MM.1S (cell line): ENCODE measurements around the gene PPP1R16B.
A peak's percentile ranks its signal among the peaks of the same experiment; 100 is the strongest.
"Not testable (repeated sequence)": the region's sequence is repeated elsewhere in the genome, so short reads cannot be mapped to it uniquely, and the experiment has no call there.

ENCODE experiments used
- DNase-seq: peaks from one replicate; pipeline ENCODE4 v3.0.0-alpha.2; 2015
- H2AFZ ChIP-seq: fragments of 300-600 bp; sonication (generic); 2 replicates; pipeline ENCODE4 v1.6.0; 2016; ENCODE audit warnings: antibody characterized with exemption, low read length
- H3F3A ChIP-seq: fragments of 300-600 bp; sonication (generic); 2 replicates; pipeline ENCODE4 v1.6.1; 2016; ENCODE audit warnings: mild to moderate bottlenecking, antibody characterized with exemption, low read length, moderate library complexity, mixed read lengths; ENCODE audit not compliant: insufficient read depth
- H3K27ac ChIP-seq: fragments of 300-600 bp; sonication (generic); 2 replicates; pipeline ENCODE4 v1.5.1; 2016; ENCODE audit warnings: mild to moderate bottlenecking, low read length
- H3K27me3 ChIP-seq: fragments of 300-600 bp; sonication (generic); replicated peaks from 2 replicates; pipeline ENCODE4 v1.6.0; 2016; ENCODE audit warnings: low read length; ENCODE audit not compliant: insufficient read depth
- H3K36me3 ChIP-seq: fragments of 300-600 bp; sonication (generic); replicated peaks from 2 replicates; pipeline ENCODE4 v1.6.1; 2016; ENCODE audit warnings: mild to moderate bottlenecking, low read length, mixed read lengths; ENCODE audit not compliant: insufficient read depth
- H3K4me1 ChIP-seq: fragments of 300-600 bp; sonication (generic); 2 replicates; pipeline ENCODE4 v1.6.1; 2016; ENCODE audit warnings: low read length, mixed read lengths
- H3K4me2 ChIP-seq: fragments of 300-600 bp; sonication (generic); 2 replicates; pipeline ENCODE4 v1.6.0; 2016; ENCODE audit warnings: low read depth, low read length
- H3K4me3 ChIP-seq: fragments of 300-600 bp; sonication (generic); 2 replicates; pipeline ENCODE4 v1.5.1; 2016; ENCODE audit warnings: low read length, mixed read lengths
- H3K79me2 ChIP-seq: fragments of 300-600 bp; sonication (generic); 2 replicates; pipeline ENCODE4 v1.6.1; 2016; ENCODE audit warnings: mixed run types, low read length, mixed read lengths
- H3K9ac ChIP-seq: fragments of 300-600 bp; sonication (generic); 2 replicates; pipeline ENCODE4 v1.6.1; 2016; ENCODE audit warnings: low read length, mixed read lengths
- H3K9me2 ChIP-seq: fragments of 300-600 bp; sonication (generic); replicated peaks from 2 replicates; pipeline ENCODE4 v1.6.1; 2016; ENCODE audit warnings: mild to moderate bottlenecking, low read length, mixed read lengths; ENCODE audit not compliant: insufficient read depth
- H3K9me3 ChIP-seq: fragments of 300-600 bp; sonication (generic); replicated peaks from 2 replicates; pipeline ENCODE4 v1.6.1; 2016; ENCODE audit warnings: mild to moderate bottlenecking, low read length, mixed read lengths; ENCODE audit not compliant: insufficient read depth
- H4K20me1 ChIP-seq: fragments of 300-600 bp; sonication (generic); 2 replicates; pipeline ENCODE4 v1.6.1; 2016; ENCODE audit warnings: mild to moderate bottlenecking, low read length, moderate library complexity, mixed read lengths; ENCODE audit not compliant: insufficient read depth
- CTCF ChIP-seq: fragments of 300-600 bp; sonication (generic); IDR thresholded peaks from 2 replicates; pipeline ENCODE4 v1.5.1; 2016; ENCODE audit warnings: antibody characterized with exemption, low read length, mixed read lengths
- EZH2 ChIP-seq: fragments of 300-600 bp; sonication (generic); optimal IDR thresholded peaks from 2 replicates; pipeline ENCODE3; 2017; ENCODE audit warnings: low read depth, mild to moderate bottlenecking, antibody characterized with exemption, low read length, mixed read lengths
- EZH2phosphoT487 ChIP-seq: fragments of 300-600 bp; sonication (generic); IDR thresholded peaks from 2 replicates; pipeline ENCODE4 v1.6.1; 2018; ENCODE audit warnings: antibody characterized with exemption, low read length

Gene PPP1R16B

DNA sequence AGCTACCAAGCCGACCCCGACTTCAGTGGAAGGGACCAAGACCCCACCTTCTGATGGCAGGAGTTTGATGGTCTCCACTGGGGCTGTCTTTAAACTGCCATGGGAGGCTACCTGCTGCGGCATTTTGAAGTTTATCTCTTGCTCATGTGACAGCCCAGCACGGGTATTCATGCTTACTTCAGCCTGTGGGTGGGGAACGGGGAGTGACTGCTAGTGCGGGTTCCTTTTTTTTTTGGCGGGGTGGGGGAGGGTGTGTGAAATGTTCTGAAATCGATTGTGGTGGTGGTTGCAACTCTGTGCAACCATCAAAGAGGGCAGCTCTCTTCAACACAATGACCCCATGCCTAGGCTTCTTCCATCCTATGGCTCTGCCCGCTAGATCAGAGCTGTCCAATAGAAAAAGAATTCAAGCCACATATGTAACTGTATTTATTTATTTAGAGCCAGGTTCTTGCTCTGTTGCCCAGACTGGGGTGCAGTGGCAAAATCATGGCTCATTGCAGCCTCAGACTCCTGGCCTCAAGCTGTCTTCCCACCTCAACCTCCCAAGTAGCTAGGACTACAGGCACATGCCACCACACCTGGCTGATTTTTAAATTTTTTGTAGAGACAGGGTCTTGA, 53.7 kb downstream of the PPP1R16B start:
- Histone ChIP-seq H2AFZ (no peak overlapping the region), H3K79me2 (peaks cover 97% of the 10 kb centered on the region), H3K27ac (peak overlapping the region; percentile 52; the same call in 1 of the 2 replicates), H3F3A (no peaks in the 10 kb centered on the region), H3K27me3 (no peaks in the 10 kb centered on the region), H4K20me1 (no peaks in the 10 kb centered on the region), H3K4me3 (no peak overlapping the region), H3K9me2 (no peaks in the 10 kb centered on the region), H3K36me3 (peaks cover 4% of the 10 kb centered on the region; the same call in 1 of the 2 replicates), H3K4me1 (peaks cover 48% of the 10 kb centered on the region), H3K4me2 (peak overlapping the region; percentile 33; the same call in 1 of the 2 replicates), H3K9ac (no peak overlapping the region), H3K9me3 (no peaks in the 10 kb centered on the region)
- no peak for TF ChIP-seq EZH2
- no peak for TF ChIP-seq EZH2phosphoT487
- no peak for TF ChIP-seq CTCF
- no peak for DNase-seq

DNA sequence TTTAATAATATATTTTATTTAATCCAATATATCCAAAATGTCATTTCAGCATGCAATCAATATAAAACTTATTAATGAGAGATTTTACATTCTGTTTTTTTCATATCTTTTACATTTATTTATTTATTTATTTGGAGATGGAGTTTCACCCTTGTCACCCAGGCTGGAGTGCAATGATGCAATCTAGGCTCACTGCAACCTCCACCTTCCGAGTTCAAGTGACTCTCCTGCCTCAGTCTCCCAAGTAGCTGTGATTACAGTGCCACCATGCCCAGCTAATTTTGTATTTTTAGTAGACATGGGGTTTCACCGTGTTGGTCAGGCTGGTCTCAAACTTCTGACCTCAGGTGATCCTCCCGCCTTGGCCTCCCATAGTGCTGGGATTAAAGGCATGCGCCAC, 54.4 kb downstream of the PPP1R16B start:
- not testable (repeated sequence) for H3F3A ChIP-seq, H3K9ac ChIP-seq, H3K4me2 ChIP-seq, H3K4me3 ChIP-seq, H3K27ac ChIP-seq, H2AFZ ChIP-seq, H3K36me3 ChIP-seq, H4K20me1 ChIP-seq, H3K9me2 ChIP-seq, H3K9me3 ChIP-seq, DNase-seq, H3K27me3 ChIP-seq
- Histone ChIP-seq H3K4me1 (peaks cover 43% of the 10 kb centered on the region), H3K79me2 (peaks cover 97% of the 10 kb centered on the region)

GRCh38 chr20:38861071-38861401, 55.5 kb downstream of the PPP1R16B start:
- Histone ChIP-seq H3K79me2 (peaks cover 98% of the 10 kb centered on the region), H3K9ac (no peak overlapping the region), H3K4me3 (no peak overlapping the region), H3F3A (no peaks in the 10 kb centered on the region), H3K4me1 (peaks cover 43% of the 10 kb centered on the region), H3K9me3 (no peaks in the 10 kb centered on the region), H3K36me3 (peaks cover 7% of the 10 kb centered on the region), H3K4me2 (no peak overlapping the region), H2AFZ (no peak overlapping the region), H3K27ac (no peak overlapping the region), H3K27me3 (no peaks in the 10 kb centered on the region), H3K9me2 (no peaks in the 10 kb centered on the region), H4K20me1 (no peaks in the 10 kb centered on the region)
- DNase-seq: no peak
- TF ChIP-seq CTCF: no peak
- TF ChIP-seq EZH2phosphoT487: no peak
- TF ChIP-seq EZH2: no peak

DNA sequence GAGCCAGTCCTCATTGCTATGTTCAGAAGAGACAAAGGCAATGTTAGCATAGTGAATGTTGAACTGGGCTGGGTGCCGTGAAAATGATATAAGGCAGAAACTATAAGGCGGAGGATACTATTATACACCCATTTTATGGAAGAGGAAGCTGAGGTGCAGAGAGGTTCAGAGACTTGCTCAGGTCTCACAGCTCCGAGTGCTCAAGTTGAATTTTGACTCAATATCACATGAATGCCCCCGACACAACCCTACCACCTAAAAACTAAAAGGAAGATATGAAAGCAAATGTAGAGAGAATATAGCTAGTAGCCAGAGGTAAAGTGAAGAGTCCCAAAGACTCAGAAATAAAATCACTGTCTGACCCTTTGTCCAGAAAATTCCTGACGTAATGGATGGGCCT, 56.7 kb downstream of the PPP1R16B start:
- Histone ChIP-seq H3K79me2 (peaks cover 98% of the 10 kb centered on the region), H3K9me2 (no peaks in the 10 kb centered on the region), H3K27ac (no peak overlapping the region), H3F3A (no peaks in the 10 kb centered on the region), H3K9me3 (no peaks in the 10 kb centered on the region), H3K36me3 (peaks cover 7% of the 10 kb centered on the region), H3K9ac (no peak overlapping the region), H3K4me3 (no peak overlapping the region), H4K20me1 (no peaks in the 10 kb centered on the region), H3K4me2 (no peak overlapping the region), H3K4me1 (peaks cover 40% of the 10 kb centered on the region), H2AFZ (no peak overlapping the region), H3K27me3 (no peaks in the 10 kb centered on the region)
- DNase-seq: no peak
- TF ChIP-seq EZH2: no peak
- no peak for TF ChIP-seq EZH2phosphoT487
- no peak for TF ChIP-seq CTCF
